Coronary artery (tissue), 2 donors: ENCODE data around the gene DPYSL3.

Source experiments
- DNase-seq: peaks from one replicate; pipeline ENCODE4 v3.0.0-alpha.2; 2017; ENCODE audit warnings: low spot score
- H3K27ac ChIP-seq, 2 donors: fragments of 200-600 bp; sonication (generic); one replicate each; pipeline ENCODE4 v1.5.1; 2016 to 2019
- H3K4me3 ChIP-seq: fragments of 200-600 bp; sonication (generic); 2 replicates; pipeline ENCODE4 v1.5.1; 2016; ENCODE audit warnings: mild to moderate bottlenecking, moderate library complexity
- TF ChIP-seq, protein P1 (sequence below): fragments of 200-600 bp; sonication (generic); IDR thresholded peaks from one replicate; pipeline ENCODE4 v1.5.1; 2019; ENCODE audit warnings: antibody characterized with exemption

DPYSL3 gene

DNA sequence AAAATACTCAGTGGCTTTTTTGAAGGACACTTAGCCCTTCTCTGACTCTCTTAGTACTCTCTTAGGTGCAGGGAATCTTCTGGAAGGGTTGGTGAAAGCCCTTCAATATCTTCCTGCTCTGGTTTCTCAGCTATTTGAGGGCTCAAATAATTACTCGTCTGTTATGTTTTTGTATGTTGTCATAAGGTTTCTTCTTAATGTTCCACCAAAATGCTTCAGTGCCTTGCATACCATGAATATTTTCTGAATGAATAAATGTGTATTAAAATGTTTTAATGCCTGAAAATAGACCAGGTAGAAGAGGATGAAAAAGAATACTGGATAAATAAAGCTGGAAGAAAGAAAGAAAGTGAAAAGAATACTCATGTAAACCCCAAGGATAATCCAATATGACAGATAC is 150.8 kb downstream of the DPYSL3 start:
- no peak for DNase-seq
- H3K4me3 ChIP-seq: no peak overlapping the region
- no peak overlapping the region for H3K27ac ChIP-seq
- TF ChIP-seq, protein P1, sequence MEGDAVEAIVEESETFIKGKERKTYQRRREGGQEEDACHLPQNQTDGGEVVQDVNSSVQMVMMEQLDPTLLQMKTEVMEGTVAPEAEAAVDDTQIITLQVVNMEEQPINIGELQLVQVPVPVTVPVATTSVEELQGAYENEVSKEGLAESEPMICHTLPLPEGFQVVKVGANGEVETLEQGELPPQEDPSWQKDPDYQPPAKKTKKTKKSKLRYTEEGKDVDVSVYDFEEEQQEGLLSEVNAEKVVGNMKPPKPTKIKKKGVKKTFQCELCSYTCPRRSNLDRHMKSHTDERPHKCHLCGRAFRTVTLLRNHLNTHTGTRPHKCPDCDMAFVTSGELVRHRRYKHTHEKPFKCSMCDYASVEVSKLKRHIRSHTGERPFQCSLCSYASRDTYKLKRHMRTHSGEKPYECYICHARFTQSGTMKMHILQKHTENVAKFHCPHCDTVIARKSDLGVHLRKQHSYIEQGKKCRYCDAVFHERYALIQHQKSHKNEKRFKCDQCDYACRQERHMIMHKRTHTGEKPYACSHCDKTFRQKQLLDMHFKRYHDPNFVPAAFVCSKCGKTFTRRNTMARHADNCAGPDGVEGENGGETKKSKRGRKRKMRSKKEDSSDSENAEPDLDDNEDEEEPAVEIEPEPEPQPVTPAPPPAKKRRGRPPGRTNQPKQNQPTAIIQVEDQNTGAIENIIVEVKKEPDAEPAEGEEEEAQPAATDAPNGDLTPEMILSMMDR: no peak

DNA sequence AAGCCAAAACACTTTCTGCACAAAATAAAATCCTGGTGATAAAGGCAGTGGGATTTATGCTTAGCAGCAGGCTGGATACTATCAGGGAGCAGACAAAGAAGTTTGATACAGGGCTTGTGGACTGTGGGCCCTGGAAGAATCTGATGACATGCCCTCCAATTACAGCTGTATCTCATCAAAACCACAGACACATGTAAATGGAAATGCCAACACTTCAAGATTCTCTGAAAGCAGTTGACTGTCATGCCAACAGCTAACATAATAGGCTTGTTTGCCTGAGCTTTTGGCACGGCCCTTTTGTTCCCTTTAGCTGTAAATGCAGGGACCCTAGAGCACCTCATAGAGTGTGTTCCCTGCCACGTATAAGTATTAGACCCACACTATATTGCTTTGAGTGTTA is 160.6 kb downstream of the DPYSL3 start:
- H3K27ac ChIP-seq: no peak overlapping the region
- no peak overlapping the region for H3K4me3 ChIP-seq
- DNase-seq: no peak
- TF ChIP-seq, protein P1: no peak

DNA sequence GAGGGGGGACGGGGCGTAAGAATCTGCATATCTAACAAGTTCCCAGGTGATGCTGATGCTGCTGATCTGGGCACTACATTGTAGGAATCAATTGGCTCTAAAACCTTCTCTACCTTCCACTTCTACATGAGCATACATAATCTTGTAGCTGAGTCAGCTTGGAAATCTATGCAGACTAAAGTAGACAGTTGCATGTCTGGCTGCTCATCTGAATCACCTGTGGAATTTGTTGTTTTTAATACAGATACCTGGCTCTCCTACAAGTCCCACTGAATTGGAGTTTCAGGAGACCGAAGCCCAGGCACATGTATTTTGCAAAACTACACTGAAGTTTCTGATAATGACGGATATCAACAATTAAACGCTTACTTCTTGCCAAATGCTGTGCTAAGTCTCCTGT is 161.4 kb downstream of the DPYSL3 start:
- DNase-seq: no peak
- no peak overlapping the region for H3K27ac ChIP-seq
- TF ChIP-seq, protein P1: no peak
- H3K4me3 ChIP-seq: no peak overlapping the region

DNA sequence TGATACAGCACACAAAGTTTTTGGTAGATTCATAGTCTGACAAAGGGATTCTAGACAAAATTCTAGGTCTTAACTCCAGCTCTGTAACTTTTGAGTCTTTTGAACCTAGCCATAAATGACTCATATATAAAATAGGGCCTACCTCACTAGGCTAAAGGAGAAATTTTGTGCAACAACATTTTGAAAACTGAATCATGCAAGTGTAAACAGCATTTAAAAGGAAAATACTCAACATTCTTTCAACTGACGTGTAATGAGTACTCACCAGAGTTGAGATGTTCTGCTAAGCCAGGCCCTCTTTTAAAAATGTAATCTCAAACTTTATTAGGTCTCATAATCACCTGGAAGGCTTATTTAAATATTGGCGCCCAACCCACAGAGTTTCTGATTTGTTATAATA is 161.8 kb downstream of the DPYSL3 start:
- no peak for DNase-seq
- TF ChIP-seq, protein P1: no peak
- H3K27ac ChIP-seq: no peak overlapping the region
- no peak overlapping the region for H3K4me3 ChIP-seq

DNA sequence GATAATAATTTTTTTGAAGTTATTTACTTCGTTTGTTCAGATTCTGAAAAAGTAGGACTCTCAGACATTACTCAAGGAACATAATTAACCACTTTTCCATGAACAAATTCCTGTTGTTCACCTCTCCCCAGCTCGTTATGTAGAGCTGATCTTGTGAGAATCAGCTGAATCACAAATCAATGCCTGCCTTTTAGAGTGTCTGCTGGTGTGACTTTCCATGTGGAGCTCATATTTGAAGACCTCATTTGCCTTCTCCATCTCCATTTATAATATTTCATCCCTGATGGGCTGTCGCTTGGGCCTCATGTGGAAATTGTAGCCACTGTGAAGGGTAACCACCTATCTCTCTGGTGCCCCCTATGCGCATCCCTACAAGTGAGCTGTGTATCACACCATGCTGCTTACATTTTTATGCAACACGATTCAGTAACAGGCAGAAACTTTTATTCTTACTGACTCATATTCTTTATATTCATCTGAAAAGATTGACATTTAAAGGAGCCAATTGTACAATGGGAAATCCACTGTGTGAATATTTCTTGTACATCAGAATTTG is 163.8 kb downstream of the DPYSL3 start:
- H3K4me3 ChIP-seq: no peak overlapping the region

DNA sequence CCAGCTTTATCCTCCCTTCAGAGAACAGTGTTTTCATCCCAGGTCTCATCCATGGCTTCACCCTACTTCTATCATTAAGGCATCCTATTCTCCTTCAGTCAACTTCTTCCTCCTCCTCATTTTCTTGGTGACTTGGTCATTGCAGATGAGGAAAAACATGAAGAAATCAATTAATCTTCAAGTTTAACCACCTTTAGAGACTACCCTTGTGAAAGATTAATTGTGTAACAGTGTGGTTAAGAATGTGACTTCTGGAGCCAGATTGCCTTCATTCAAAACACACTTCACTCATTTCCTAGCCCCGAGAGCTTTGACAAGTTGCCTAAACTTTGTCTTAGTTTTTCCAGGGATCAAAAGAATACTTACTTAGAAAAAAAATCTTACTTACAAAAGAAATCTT is 165.0 kb downstream of the DPYSL3 start:
- no peak for DNase-seq
- no peak overlapping the region for H3K27ac ChIP-seq
- no peak overlapping the region for H3K4me3 ChIP-seq
- TF ChIP-seq, protein P1: no peak

More for the DNA sequence above, 163.8 kb downstream of the DPYSL3 start:
- no peak overlapping the region for H3K27ac ChIP-seq
- no peak for DNase-seq
- TF ChIP-seq, protein P1: no peak

DNA sequence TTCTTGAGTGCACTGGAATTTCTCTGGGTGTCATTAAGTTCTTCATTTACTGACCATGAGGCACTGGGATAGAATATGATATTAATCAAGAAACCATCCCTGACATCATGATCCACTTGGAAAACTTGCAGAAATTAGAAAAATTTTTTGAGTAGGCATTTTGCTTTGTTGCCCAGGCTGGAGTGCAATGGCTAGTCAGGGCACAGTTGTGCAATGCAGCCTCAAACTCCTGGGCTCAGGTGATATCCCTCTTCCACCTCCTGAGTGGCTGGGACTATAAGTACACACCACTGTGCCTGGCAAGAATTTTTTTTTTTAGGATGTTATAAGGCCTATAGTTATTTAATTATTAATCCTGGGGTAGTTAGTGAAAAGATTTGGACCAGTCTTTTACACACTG is 168.5 kb downstream of the DPYSL3 start:
- TF ChIP-seq, protein P1: no peak
- Histone ChIP-seq H3K27ac (no peak overlapping the region), H3K4me3 (no peak overlapping the region)
- DNase-seq: no peak
